Measurements from ENCODE around the gene CDC14A. TPM values are rescaled to one million over a fixed set of nuclear protein-coding genes. Genes with fewer than 3 reads are reported as not detected.

The CDC14A gene
- total RNA-seq, 1 experiment from 2014 or later: 3.4 TPM

- no TSS peak for BruUV-seq (replicated peaks)
- H3K27me3 ChIP-seq (ENCODE audit: low read length): no peaks in the 10 kb centered on the region
- no peaks in the 10 kb centered on the region for H3K79me2 ChIP-seq (ENCODE audit: low read length)
- peaks cover 27% of the 10 kb centered on the region for H3K4me1 ChIP-seq (ENCODE audit: insufficient read depth, low read length)
- H3K36me3 ChIP-seq (ENCODE audit: low read depth, low read length): no peaks in the 10 kb centered on the region
- H3K9me2 ChIP-seq (replicated peaks; ENCODE audit: low read length): no peaks in the 10 kb centered on the region
- peak overlapping the region; percentile 58 for H3K4me2 ChIP-seq (ENCODE audit: low read length)
- ChIA-PET POLR2A (ENCODE audit: unreplicated experiment) (no interaction called here), CTCF (interaction anchor here (0.6 kb wide), 1 partner anchor 367 kb away, joined by 3 read pairs; no protein-coding TSS in a partner anchor)
- no peaks in the 10 kb centered on the region for H4K20me1 ChIP-seq (ENCODE audit: low read length)
- H3K9me3 ChIP-seq (ENCODE audit: low read length): no peaks in the 10 kb centered on the region
- peaks cover 6% of the 10 kb centered on the region for H3F3A ChIP-seq (ENCODE audit: low read length, unreplicated experiment)
- peak overlapping the region; percentile 78 for H3K27ac ChIP-seq (ENCODE audit: low read length)
- DNase-seq (peak; percentile 93), ATAC-seq (peak; percentile 96)
- H3K9ac ChIP-seq (ENCODE audit: low read length): no peak overlapping the region
- no peak overlapping the region for H3K4me3 ChIP-seq (ENCODE audit: low read length)
- intact Hi-C loops (cut with micrococcal nuclease): no loop called here
- TF ChIP-seq EZH2phosphoT487 (IDR thresholded peaks at IDR 0.05; ENCODE audit: borderline replicate concordance, low read length) (no peak), EZH2 (IDR thresholded peaks at IDR 0.05; ENCODE audit: low read length, unreplicated experiment) (no peak), CTCF (conservative IDR thresholded peaks at IDR 0.05; ENCODE audit: low read depth, low read length) (no peak)
- no peak overlapping the region for H2AFZ ChIP-seq (ENCODE audit: low read length)
Measured at GRCh38 chr1:100502052-100502792, 149.9 kb downstream of the CDC14A start.

GRCh38 chr1:100506217-100506616, 153.9 kb downstream of the CDC14A start:
- BruUV-seq (replicated peaks): no TSS peak
- Histone ChIP-seq H3K4me2 (ENCODE audit: low read length) (no peak overlapping the region), H3K36me3 (ENCODE audit: low read depth, low read length) (no peaks in the 10 kb centered on the region), H3K27ac (ENCODE audit: low read length) (no peak overlapping the region), H3K9me2 (replicated peaks; ENCODE audit: low read length) (no peaks in the 10 kb centered on the region), H3K27me3 (ENCODE audit: low read length) (no peaks in the 10 kb centered on the region), H2AFZ (ENCODE audit: low read length) (no peak overlapping the region), H3K9me3 (ENCODE audit: low read length) (no peaks in the 10 kb centered on the region), H3K9ac (ENCODE audit: low read length) (no peak overlapping the region), H3K4me3 (ENCODE audit: low read length) (no peak overlapping the region), H4K20me1 (ENCODE audit: low read length) (no peaks in the 10 kb centered on the region), H3F3A (ENCODE audit: low read length, unreplicated experiment) (peaks cover 6% of the 10 kb centered on the region), H3K79me2 (ENCODE audit: low read length) (no peaks in the 10 kb centered on the region), H3K4me1 (ENCODE audit: insufficient read depth, low read length) (peaks cover 25% of the 10 kb centered on the region)
- CTCF ChIA-PET: no interaction called here
- DNase-seq (no peak), ATAC-seq (no peak)
- TF ChIP-seq CTCF (conservative IDR thresholded peaks at IDR 0.05; ENCODE audit: low read depth, low read length) (no peak), EZH2phosphoT487 (IDR thresholded peaks at IDR 0.05; ENCODE audit: borderline replicate concordance, low read length) (no peak), EZH2 (IDR thresholded peaks at IDR 0.05; ENCODE audit: low read length, unreplicated experiment) (no peak)
- intact Hi-C loops (cut with micrococcal nuclease): no loop called here
- POLR2A ChIA-PET (ENCODE audit: unreplicated experiment): no interaction called here

- CTCF ChIA-PET: no interaction called here
- H3K9ac ChIP-seq (ENCODE audit: low read length): no peak overlapping the region
- DNase-seq (no peak), ATAC-seq (no peak)
- no peak overlapping the region for H3K4me3 ChIP-seq (ENCODE audit: low read length)
- peaks cover 6% of the 10 kb centered on the region for H3K4me1 ChIP-seq (ENCODE audit: insufficient read depth, low read length)
- H3K36me3 ChIP-seq (ENCODE audit: low read depth, low read length): no peaks in the 10 kb centered on the region
- POLR2A ChIA-PET (ENCODE audit: unreplicated experiment): no interaction called here
- no peak overlapping the region for H3K4me2 ChIP-seq (ENCODE audit: low read length)
- no TSS peak for BruUV-seq (replicated peaks)
- no peaks in the 10 kb centered on the region for H3K9me2 ChIP-seq (replicated peaks; ENCODE audit: low read length)
- H3K27me3 ChIP-seq (ENCODE audit: low read length): no peaks in the 10 kb centered on the region
- H4K20me1 ChIP-seq (ENCODE audit: low read length): no peaks in the 10 kb centered on the region
- TF ChIP-seq CTCF (conservative IDR thresholded peaks at IDR 0.05; ENCODE audit: low read depth, low read length) (no peak), EZH2 (IDR thresholded peaks at IDR 0.05; ENCODE audit: low read length, unreplicated experiment) (no peak), EZH2phosphoT487 (IDR thresholded peaks at IDR 0.05; ENCODE audit: borderline replicate concordance, low read length) (no peak)
- no peak overlapping the region for H3K27ac ChIP-seq (ENCODE audit: low read length)
- H3K79me2 ChIP-seq (ENCODE audit: low read length): no peaks in the 10 kb centered on the region
- intact Hi-C loops (cut with micrococcal nuclease): no loop called here
- no peaks in the 10 kb centered on the region for H3K9me3 ChIP-seq (ENCODE audit: low read length)
- H3F3A ChIP-seq (ENCODE audit: low read length, unreplicated experiment): no peaks in the 10 kb centered on the region
- H2AFZ ChIP-seq (ENCODE audit: low read length): no peak overlapping the region
Measured at GRCh38 chr1:100510451-100510850, 158.1 kb downstream of the CDC14A start.
